GM12878 (cell line): ENCODE measurements around the gene SCRN1. TPM values are rescaled to one million over a fixed set of nuclear protein-coding genes. Genes with fewer than 3 reads are reported as not detected.

Experiments
- ATAC-seq: fragments of 200-7000 bp; cut with Tn5 transposase; 3 replicates; pipeline ENCODE4 v1.9.1; 2020; ENCODE audit warnings: mild to moderate bottlenecking, moderate library complexity
- BruUV-seq: library from RNA; stranded (reverse); fragments of 400-500 nt; replicated peaks from 2 replicates; lab custom pipeline; 2021; lab: Mats Ljungman, UMichigan
- CTCF ChIA-PET: fragments of 300-600 bp; sonication (Branson Sonifier 250); formaldehyde crosslinking; extraction: SDS; loops from one replicate; lab custom pipeline; 2021; ENCODE audit warnings: inconsistent platforms; lab: Yijun Ruan, JAX
- POLR2A ChIA-PET: fragments of 350-600 bp; formaldehyde crosslinking; extraction: SDS; loops from one replicate; lab custom pipeline; 2021; ENCODE audit warnings: inconsistent platforms; lab: Charles Lee
- RAD21 ChIA-PET: fragments of 300-600 bp; sonication (Branson Sonifier 250); formaldehyde crosslinking; loops from one replicate; lab custom pipeline; 2023; ENCODE audit warnings: antibody characterized with exemption; ENCODE audit not compliant: unreplicated experiment; lab: Charles Lee
- SMC1A ChIA-PET: fragments of 300-600 bp; sonication (Branson Sonifier 250); formaldehyde crosslinking; loops from one replicate; lab custom pipeline; 2023; ENCODE audit not compliant: unreplicated experiment, uncharacterized antibody; lab: Charles Lee
- DNase-seq: peaks from one replicate; pipeline ENCODE4 v3.0.0-alpha.2; 2011; ENCODE audit warnings: low read depth, low spot score
- FAIRE-seq: peaks from 3 replicates; lab custom pipeline; 2011; peaks lifted over from hg19 to GRCh38; lab: Jason Lieb, UNC
- H2AFZ ChIP-seq: 2 replicates; pipeline ENCODE4 v1.6.0; 2011; ENCODE audit warnings: low read depth, low read length, control low read depth; ENCODE audit not compliant: control insufficient read depth
- H3K27ac ChIP-seq: 2 replicates; pipeline ENCODE4 v1.5.1; 2011; ENCODE audit warnings: control low read depth; ENCODE audit not compliant: control insufficient read depth, insufficient read depth
- H3K27me3 ChIP-seq, 2 experiments: replicated peaks in 1 of 2; 2 replicates each; pipeline versions ENCODE4 v1.6.0 to v1.6.1; 2011; ENCODE audit warnings: low read length in 1 of 2; ENCODE audit not compliant: control insufficient read depth in 2 of 2, insufficient read depth in 2 of 2
- H3K36me3 ChIP-seq, 2 experiments: 2 replicates each; pipeline ENCODE4 v1.5.1; 2011; ENCODE audit warnings: low read length in 1 of 2; ENCODE audit not compliant: control insufficient read depth in 2 of 2, insufficient read depth in 2 of 2
- H3K4me1 ChIP-seq: 2 replicates; pipeline ENCODE4 v1.6.1; 2011; ENCODE audit warnings: mild to moderate bottlenecking, low read length, moderate library complexity, mixed read lengths; ENCODE audit not compliant: control insufficient read depth, insufficient read depth
- H3K4me2 ChIP-seq: 2 replicates; pipeline ENCODE4 v1.6.0; 2011; ENCODE audit warnings: control low read depth; ENCODE audit not compliant: control insufficient read depth, insufficient read depth
- H3K4me3 ChIP-seq: fragments of 200-600 bp; sonication (generic); 2 replicates; pipeline ENCODE4 v1.5.1; 2016
- H3K79me2 ChIP-seq: 2 replicates; pipeline ENCODE4 v1.6.0; 2011; ENCODE audit warnings: low read length; ENCODE audit not compliant: control insufficient read depth, insufficient read depth
- H3K9ac ChIP-seq: 2 replicates; pipeline ENCODE4 v1.8.0; 2011; ENCODE audit warnings: low read length, control low read depth, mixed read lengths; ENCODE audit not compliant: control insufficient read depth, insufficient read depth
- H3K9me3 ChIP-seq: replicated peaks from 3 replicates; pipeline ENCODE4 v1.5.1; 2011; ENCODE audit warnings: mild to moderate bottlenecking, low read length; ENCODE audit not compliant: control insufficient read depth, insufficient read depth
- H4K20me1 ChIP-seq: 2 replicates; pipeline ENCODE4 v1.6.0; 2011; ENCODE audit not compliant: control insufficient read depth, insufficient read depth
- BCLAF1 ChIP-seq: fragments of 450-650 bp; IDR thresholded peaks from 2 replicates; pipeline ENCODE4 v1.6.1; 2017; ENCODE audit warnings: antibody characterized with exemption, mild to moderate bottlenecking, moderate library complexity
- MLLT1 ChIP-seq: fragments of 450-650 bp; IDR thresholded peaks from 2 replicates; pipeline ENCODE4 v1.6.1; 2016; ENCODE audit warnings: mild to moderate bottlenecking
- NR2C1 ChIP-seq: fragments of 450-650 bp; IDR thresholded peaks from 2 replicates; pipeline ENCODE4 v1.6.1; 2017; ENCODE audit warnings: antibody characterized with exemption, mild to moderate bottlenecking, moderate library complexity
- NR2F1 ChIP-seq: fragments of 450-650 bp; conservative IDR thresholded peaks from 2 replicates; pipeline ENCODE4 v1.6.1; 2017; ENCODE audit warnings: mild to moderate bottlenecking
- SMAD5 ChIP-seq: IDR thresholded peaks from 2 replicates; pipeline ENCODE4 v1.6.1; 2016; ENCODE audit warnings: antibody characterized with exemption, low read depth
- SMC3 ChIP-seq: IDR thresholded peaks from 2 replicates; pipeline ENCODE4 v1.6.1; 2011; ENCODE audit warnings: low read length, improper control_type of control experiment, borderline replicate concordance
- SPI1 ChIP-seq: IDR thresholded peaks from 2 replicates; pipeline ENCODE4 v1.6.1; 2011; ENCODE audit warnings: low read depth, mild to moderate bottlenecking, low read length, moderate library complexity, borderline replicate concordance; ENCODE audit not compliant: insufficient read depth
- TCF3 ChIP-seq: IDR thresholded peaks from 2 replicates; pipeline ENCODE4 v1.6.1; 2012; ENCODE audit warnings: low read depth, mild to moderate bottlenecking, low read length, borderline replicate concordance; ENCODE audit not compliant: insufficient read depth
- WRNIP1 ChIP-seq: IDR thresholded peaks from 2 replicates; pipeline ENCODE4 v1.6.1; 2011; ENCODE audit warnings: low read depth, low read length, improper control_type of control experiment, borderline replicate concordance
- ZBED1 ChIP-seq: IDR thresholded peaks from 2 replicates; pipeline ENCODE4 v1.6.1; 2016; ENCODE audit warnings: borderline replicate concordance
- ZNF592 ChIP-seq: fragments of 450-650 bp; IDR thresholded peaks from 2 replicates; pipeline ENCODE4 v1.6.1; 2017; ENCODE audit warnings: mild to moderate bottlenecking, moderate library complexity
- ZNF622 ChIP-seq: fragments of 450-650 bp; IDR thresholded peaks from 2 replicates; pipeline ENCODE4 v1.6.1; 2017; ENCODE audit warnings: mild to moderate bottlenecking, inconsistent platforms
- ZSCAN29 ChIP-seq: fragments of 450-650 bp; IDR thresholded peaks from 2 replicates; pipeline ENCODE4 v1.6.1; 2017; ENCODE audit warnings: mild to moderate bottlenecking, moderate library complexity
- WGBS: methylation state at CpG from one replicate; pipeline ENCODE4 v1.1.6; 2016; ENCODE audit warnings: low lambda C conversion rate; ENCODE audit not compliant: insufficient replicate concordance, insufficient coverage; ENCODE audit errors: missing lambda C conversion rate; 5-methylcytosine and 5-hydroxymethylcytosine counted together
- in situ Hi-C: fragments of 300-500 bp; cut with MboI; formaldehyde crosslinking; loops from 9 replicates; pipeline ENCODE4 v1.14.3; 2018; ENCODE audit warnings: mixed read lengths
- intact Hi-C: fragments of 100-400 bp; cut with micrococcal nuclease; formaldehyde crosslinking; loops from one replicate; pipeline ENCODE4 v1.14.2; 2022; ENCODE audit not compliant: unreplicated experiment
- polyA plus RNA-seq, 11 experiments: library from polyadenylated mRNA; depleted of rRNA in 4 of 11; unstranded in 6 of 11; stranded (reverse) in 5 of 11; fragments of >200 nt; fragmentation: Nextera tagmentation in 4 of 11; fragmentation: Illumina TruSeq in 1 of 11; extraction: Ambion mirVana in 4 of 11; extraction: Trizol in 1 of 11; gene quantifications; 1 replicate in 1 of 11; 2 replicates in 10 of 11; pipeline versions ENCODE4 v1.2.1 to v1.2.3, GENCODE V29; 2011 to 2016; ENCODE audit warnings: inconsistent platforms in 2 of 11, missing spikeins in 2 of 11, low read depth in 1 of 11
- total RNA-seq, 4 experiments: library from RNA; depleted of rRNA in 3 of 4; stranded (reverse); fragments of >200 nt in 3 of 4; fragmentation: Illumina TruSeq in 1 of 4; extraction: Trizol in 1 of 4; gene quantifications; 2 replicates each; pipeline versions ENCODE4 v1.2.1 to v1.2.3, GENCODE V29; 2013 to 2021

Gene SCRN1
- total and polyA plus RNA-seq, 10 of the 15 experiments (the other 5 are each of a cell fraction or from before 2014, with no cell fraction given), result 11.1 to 67.6 (median 41.7) TPM

GRCh38 chr7:29962035-29962434 is 27.6 kb downstream of the SCRN1 start:
- no peaks in the 10 kb centered on the region for H3K27me3 ChIP-seq
- FAIRE-seq, result no peak
- H3K9ac ChIP-seq, result no peak overlapping the region
- no peak for TF ChIP-seq NR2C1
- TF ChIP-seq SMAD5, result no peak
- no peak for TF ChIP-seq SPI1
- no peak for TF ChIP-seq ZNF592
- TF ChIP-seq BCLAF1, result no peak
- TF ChIP-seq ZSCAN29, result no peak
- no peak for TF ChIP-seq WRNIP1
- no peak for TF ChIP-seq TCF3
- TF ChIP-seq MLLT1, result no peak
- TF ChIP-seq SMC3, result no peak
- TF ChIP-seq ZNF622, result no peak
- no peak for TF ChIP-seq NR2F1
- no peak for TF ChIP-seq ZBED1
- H3K4me3 ChIP-seq, result no peak overlapping the region
- CTCF ChIA-PET, result interaction anchor here (1.8 kb wide), 1 partner anchor 40 kb away, joined by 7 read pairs; no protein-coding TSS in a partner anchor
- WGBS, result 95% methylated on average over 1 of the region's 1 CpG
- SMC1A ChIA-PET, result interaction anchor here (1.6 kb wide), 1 partner anchor 10 kb away, joined by 6 read pairs; no protein-coding TSS in a partner anchor
- no peak for ATAC-seq
- POLR2A ChIA-PET, result no interaction called here
- no peaks in the 10 kb centered on the region for H3K9me3 ChIP-seq
- H3K4me1 ChIP-seq, result peaks cover 5% of the 10 kb centered on the region; the same call in 1 of the 2 replicates
- H3K36me3 ChIP-seq, result peaks cover 0 to 9% of the 10 kb centered on the region in 2 experiments; a peak in 1 of 4 replicates
- RAD21 ChIA-PET, result no interaction called here
- H4K20me1 ChIP-seq, result no peaks in the 10 kb centered on the region
- no peak for DNase-seq
- in situ Hi-C loops, result no loop called here
- no peak overlapping the region for H3K4me2 ChIP-seq
- no TSS peak for BruUV-seq
- no peak overlapping the region for H3K27ac ChIP-seq
- H3K79me2 ChIP-seq, result peaks cover 3% of the 10 kb centered on the region; the same call in 1 of the 2 replicates
- no peak overlapping the region for H2AFZ ChIP-seq
- intact Hi-C loops, result no loop called here
